Measurements from ENCODE around the gene TOMM34.

The TOMM34 gene

DNA sequence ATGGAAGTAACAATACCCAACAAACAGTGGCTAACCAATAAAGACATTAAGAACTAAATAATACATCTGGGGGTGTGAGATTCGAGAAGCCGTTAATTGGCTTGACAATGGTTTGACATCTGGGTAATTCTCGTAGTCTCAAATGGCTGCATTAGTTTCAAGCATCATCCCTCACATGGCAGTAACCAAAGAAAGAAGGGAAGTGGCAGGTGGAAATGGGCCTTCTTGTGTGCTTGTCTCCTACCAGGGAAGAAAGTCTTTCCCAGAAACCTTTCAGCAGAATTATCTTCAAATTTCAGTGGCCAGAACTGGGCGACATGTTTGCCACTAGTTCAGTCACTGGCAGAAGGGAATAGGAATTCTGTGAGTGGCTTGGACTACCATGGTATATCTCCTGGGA, 16.5 kb upstream of the TOMM34 start:
- TF ChIP-seq POLR2AphosphoS5 (IDR thresholded peaks at IDR 0.05; ENCODE audit: low read depth, low read length) (peak; percentile 76; the same call in 1 of the 2 replicates), POLR2A (IDR thresholded peaks at IDR 0.05; ENCODE audit: low read depth, low read length) (peak; percentile 51; the same call in 1 of the 2 replicates), TAF1 (IDR thresholded peaks at IDR 0.05; ENCODE audit: borderline replicate concordance, low read depth, low read length) (no peak)
- FAIRE-seq (no peak), DNase-seq (ENCODE audit: insufficient read length) (no peak)

DNA sequence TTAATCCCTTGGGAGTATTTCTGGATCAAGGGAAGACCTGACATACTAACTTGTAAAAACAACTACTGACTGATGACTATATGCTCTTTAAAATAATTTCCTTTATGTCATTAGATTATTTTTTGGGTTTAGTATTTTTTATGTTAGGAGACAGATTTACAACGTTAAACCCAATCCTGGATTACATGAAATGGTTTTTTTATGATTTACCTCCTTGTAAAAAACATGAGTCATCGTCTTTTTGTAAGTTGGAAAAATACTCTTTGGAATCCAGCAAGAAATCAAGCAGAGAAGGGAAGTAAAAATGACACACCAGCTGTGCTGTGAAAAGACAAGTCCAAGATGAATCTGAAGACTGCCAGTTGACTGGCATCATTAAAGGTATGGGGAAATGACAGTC, 12.9 kb upstream of the TOMM34 start:
- TF ChIP-seq POLR2AphosphoS5 (IDR thresholded peaks at IDR 0.05; ENCODE audit: low read depth, low read length) (no peak), TAF1 (IDR thresholded peaks at IDR 0.05; ENCODE audit: borderline replicate concordance, low read depth, low read length) (no peak), POLR2A (IDR thresholded peaks at IDR 0.05; ENCODE audit: low read depth, low read length) (no peak)
- DNase-seq (ENCODE audit: insufficient read length) (no peak), FAIRE-seq (no peak)

GRCh38 chr20:44970243-44970757, 10.1 kb upstream of the TOMM34 start:
- DNase-seq (ENCODE audit: insufficient read length) (no peak), FAIRE-seq (no peak)
- no peak for TF ChIP-seq TAF1 (IDR thresholded peaks at IDR 0.05; ENCODE audit: borderline replicate concordance, low read depth, low read length)
- no peak for TF ChIP-seq POLR2AphosphoS5 (IDR thresholded peaks at IDR 0.05; ENCODE audit: low read depth, low read length)
- TF ChIP-seq POLR2A (IDR thresholded peaks at IDR 0.05; ENCODE audit: low read depth, low read length) = no peak

GRCh38 chr20:44969300-44969894, 9.2 kb upstream of the TOMM34 start:
- DNase-seq (ENCODE audit: insufficient read length) = no peak
- no peak for FAIRE-seq
- TF ChIP-seq POLR2A (IDR thresholded peaks at IDR 0.05; ENCODE audit: low read depth, low read length) (no peak), POLR2AphosphoS5 (IDR thresholded peaks at IDR 0.05; ENCODE audit: low read depth, low read length) (no peak), TAF1 (IDR thresholded peaks at IDR 0.05; ENCODE audit: borderline replicate concordance, low read depth, low read length) (no peak)

- FAIRE-seq = peak; percentile 36
- DNase-seq (ENCODE audit: insufficient read length) = no peak
- no peak for TF ChIP-seq POLR2AphosphoS5 (IDR thresholded peaks at IDR 0.05; ENCODE audit: low read depth, low read length)
- peak; percentile 47; the same call in 1 of the 2 replicates for TF ChIP-seq POLR2A (IDR thresholded peaks at IDR 0.05; ENCODE audit: low read depth, low read length)
- no peak for TF ChIP-seq TAF1 (IDR thresholded peaks at IDR 0.05; ENCODE audit: borderline replicate concordance, low read depth, low read length)
These were observed 7.1 kb upstream of the TOMM34 start for GRCh38 chr20:44967207-44967807.

GRCh38 chr20:44966030-44966961, 6.1 kb upstream of the TOMM34 start, which contains the start of gene STK4:
Gene STK4 (plus strand): TSS chr20:44966512. CDS start chr20:44966569, 57 bp downstream.
- DNase-seq (ENCODE audit: insufficient read length) (peak; percentile 69), FAIRE-seq (peak; percentile 92)
- TF ChIP-seq POLR2A (IDR thresholded peaks at IDR 0.05; ENCODE audit: low read depth, low read length) = peak; percentile 92
- peak; percentile 74; the same call in 1 of the 2 replicates for TF ChIP-seq TAF1 (IDR thresholded peaks at IDR 0.05; ENCODE audit: borderline replicate concordance, low read depth, low read length)
- TF ChIP-seq POLR2AphosphoS5 (IDR thresholded peaks at IDR 0.05; ENCODE audit: low read depth, low read length) = peak; percentile 83

DNA sequence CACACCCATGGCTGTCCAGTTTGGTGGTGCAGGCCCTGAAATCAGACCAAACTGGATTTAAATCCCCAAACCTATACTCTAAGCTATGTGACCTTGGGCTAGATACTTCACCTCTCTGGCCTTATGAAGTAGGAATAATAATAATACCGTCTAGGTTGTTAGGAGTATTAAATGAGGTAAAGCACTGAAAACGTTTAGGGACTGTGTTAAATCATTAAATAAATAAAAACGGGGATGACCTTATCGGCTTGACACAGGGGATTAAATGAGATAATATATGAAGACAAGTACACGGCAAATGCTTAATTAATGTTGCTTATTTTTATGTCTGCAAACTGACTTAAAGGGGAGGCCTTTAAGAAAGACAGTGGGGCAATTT, 5.4 kb upstream of the TOMM34 start:
- FAIRE-seq = no peak
- TF ChIP-seq POLR2AphosphoS5 (IDR thresholded peaks at IDR 0.05; ENCODE audit: low read depth, low read length) = no peak
- no peak for TF ChIP-seq POLR2A (IDR thresholded peaks at IDR 0.05; ENCODE audit: low read depth, low read length)
- no peak for TF ChIP-seq TAF1 (IDR thresholded peaks at IDR 0.05; ENCODE audit: borderline replicate concordance, low read depth, low read length)
- no peak for DNase-seq (ENCODE audit: insufficient read length)

DNA sequence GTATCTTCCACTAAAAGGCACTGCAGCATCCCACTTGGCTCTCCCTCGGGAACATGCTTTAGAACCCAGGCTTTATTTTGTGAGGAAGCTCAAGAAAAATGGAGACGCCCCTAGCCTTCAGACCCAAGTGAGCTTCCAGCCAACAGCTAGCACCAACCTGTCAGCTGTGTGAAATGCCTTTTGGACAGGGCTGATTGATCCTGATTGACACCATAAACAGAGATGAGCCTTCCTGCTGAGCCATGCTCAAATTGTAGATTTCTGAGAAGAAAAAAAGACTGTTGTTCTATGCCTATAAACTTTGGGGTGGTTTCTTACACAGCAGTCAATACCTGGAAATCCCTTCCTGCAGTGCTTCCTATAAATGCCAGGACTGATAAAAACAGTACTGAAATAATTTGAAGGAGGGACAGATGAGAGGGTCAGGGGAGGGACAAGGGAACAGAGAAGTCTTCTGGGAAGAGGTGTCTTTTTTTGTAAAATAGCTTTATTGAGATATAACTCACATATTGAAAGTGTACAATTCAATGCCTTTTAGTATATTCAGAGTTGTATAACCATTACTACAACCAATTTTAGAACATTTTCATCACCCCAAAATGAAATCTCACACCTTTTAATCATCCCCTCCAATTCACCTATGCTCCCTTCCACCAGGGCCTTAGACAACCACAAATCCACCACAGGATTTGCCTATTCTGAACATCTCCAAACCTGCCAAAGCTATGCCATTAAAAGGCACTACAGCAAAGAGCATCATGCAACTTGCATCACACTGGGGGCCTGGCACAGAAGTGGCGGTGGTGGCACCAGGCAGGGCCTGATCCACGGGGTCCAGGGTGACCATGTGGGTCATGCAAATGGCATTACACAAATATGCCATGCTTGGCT, 3.4 kb upstream of the TOMM34 start:
- TF ChIP-seq POLR2A (IDR thresholded peaks at IDR 0.05; ENCODE audit: low read depth, low read length) = no peak
- TF ChIP-seq POLR2AphosphoS5 (IDR thresholded peaks at IDR 0.05; ENCODE audit: low read depth, low read length) = no peak
- no peak for TF ChIP-seq TAF1 (IDR thresholded peaks at IDR 0.05; ENCODE audit: borderline replicate concordance, low read depth, low read length)
- FAIRE-seq (no peak), DNase-seq (ENCODE audit: insufficient read length) (no peak)

DNA sequence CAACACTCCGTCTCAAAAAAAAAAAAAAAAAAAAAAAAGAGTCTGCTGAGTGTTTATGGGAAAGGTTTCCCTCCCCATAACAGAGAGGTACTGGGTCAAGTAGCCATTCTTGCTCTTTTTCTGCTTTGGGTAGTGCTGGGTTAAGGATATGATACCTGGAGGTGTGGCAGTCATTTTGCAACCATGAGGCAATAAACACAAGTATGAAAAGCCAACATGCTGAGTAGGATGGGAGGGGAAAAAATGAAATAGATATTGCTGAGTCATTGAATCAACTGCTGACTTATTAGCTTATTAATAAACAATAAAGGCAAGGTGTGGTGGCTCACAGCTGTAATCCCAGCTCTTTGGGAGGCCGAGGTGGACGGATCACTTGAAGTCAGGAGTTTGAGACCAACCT, 2.3 kb upstream of the TOMM34 start:
- FAIRE-seq = no peak
- no peak for DNase-seq (ENCODE audit: insufficient read length)
- no peak for TF ChIP-seq TAF1 (IDR thresholded peaks at IDR 0.05; ENCODE audit: borderline replicate concordance, low read depth, low read length)
- TF ChIP-seq POLR2A (IDR thresholded peaks at IDR 0.05; ENCODE audit: low read depth, low read length) = no peak
- TF ChIP-seq POLR2AphosphoS5 (IDR thresholded peaks at IDR 0.05; ENCODE audit: low read depth, low read length) = no peak

GRCh38 chr20:44961870-44962267, 1.7 kb upstream of the TOMM34 start:
- TF ChIP-seq POLR2A (IDR thresholded peaks at IDR 0.05; ENCODE audit: low read depth, low read length) (no peak), TAF1 (IDR thresholded peaks at IDR 0.05; ENCODE audit: borderline replicate concordance, low read depth, low read length) (no peak), POLR2AphosphoS5 (IDR thresholded peaks at IDR 0.05; ENCODE audit: low read depth, low read length) (no peak)
- no peak for FAIRE-seq
- no peak for DNase-seq (ENCODE audit: insufficient read length)

Measured in GM12892 (cell line).